ENCODE results near the gene ETV6.
A peak's percentile ranks its signal among the peaks of the same experiment; 100 is the strongest.

Gene ETV6

GRCh38 chr12:11763760-11764520, 114.5 kb downstream of the ETV6 start:
- in situ Hi-C loops (cut with HindIII; ENCODE audit: low pct_ligation_motif_present, low sequenced_read_pairs), result no loop called here
- Histone ChIP-seq H3K36me3 (replicated peaks) (no peaks in the 10 kb centered on the region), H3K27me3 (replicated peaks) (no peaks in the 10 kb centered on the region), H3K27ac (peak overlapping the region; percentile 71), H3K4me3 (ENCODE audit: low read depth, low read length) (no peak overlapping the region)
- TF ChIP-seq, protein P1, sequence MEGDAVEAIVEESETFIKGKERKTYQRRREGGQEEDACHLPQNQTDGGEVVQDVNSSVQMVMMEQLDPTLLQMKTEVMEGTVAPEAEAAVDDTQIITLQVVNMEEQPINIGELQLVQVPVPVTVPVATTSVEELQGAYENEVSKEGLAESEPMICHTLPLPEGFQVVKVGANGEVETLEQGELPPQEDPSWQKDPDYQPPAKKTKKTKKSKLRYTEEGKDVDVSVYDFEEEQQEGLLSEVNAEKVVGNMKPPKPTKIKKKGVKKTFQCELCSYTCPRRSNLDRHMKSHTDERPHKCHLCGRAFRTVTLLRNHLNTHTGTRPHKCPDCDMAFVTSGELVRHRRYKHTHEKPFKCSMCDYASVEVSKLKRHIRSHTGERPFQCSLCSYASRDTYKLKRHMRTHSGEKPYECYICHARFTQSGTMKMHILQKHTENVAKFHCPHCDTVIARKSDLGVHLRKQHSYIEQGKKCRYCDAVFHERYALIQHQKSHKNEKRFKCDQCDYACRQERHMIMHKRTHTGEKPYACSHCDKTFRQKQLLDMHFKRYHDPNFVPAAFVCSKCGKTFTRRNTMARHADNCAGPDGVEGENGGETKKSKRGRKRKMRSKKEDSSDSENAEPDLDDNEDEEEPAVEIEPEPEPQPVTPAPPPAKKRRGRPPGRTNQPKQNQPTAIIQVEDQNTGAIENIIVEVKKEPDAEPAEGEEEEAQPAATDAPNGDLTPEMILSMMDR (IDR thresholded peaks at IDR 0.05; ENCODE audit: low read depth, low read length, missing control alignments), result no peak
- DNase-seq, result peak; percentile 77

GRCh38 chr12:11764837-11765236, 115.4 kb downstream of the ETV6 start:
- TF ChIP-seq, protein P1 (IDR thresholded peaks at IDR 0.05; ENCODE audit: low read depth, low read length, missing control alignments), result no peak
- Histone ChIP-seq H3K27ac (no peak overlapping the region), H3K4me3 (ENCODE audit: low read depth, low read length) (no peak overlapping the region), H3K27me3 (replicated peaks) (no peaks in the 10 kb centered on the region), H3K36me3 (replicated peaks) (no peaks in the 10 kb centered on the region)
- in situ Hi-C loops (cut with HindIII; ENCODE audit: low pct_ligation_motif_present, low sequenced_read_pairs), result no loop called here
- no peak for DNase-seq

GRCh38 chr12:11765421-11765816, 115.9 kb downstream of the ETV6 start:
- in situ Hi-C loops (cut with HindIII; ENCODE audit: low pct_ligation_motif_present, low sequenced_read_pairs), result no loop called here
- no peak overlapping the region for H3K4me3 ChIP-seq (ENCODE audit: low read depth, low read length)
- H3K27me3 ChIP-seq (replicated peaks), result no peaks in the 10 kb centered on the region
- TF ChIP-seq, protein P1 (IDR thresholded peaks at IDR 0.05; ENCODE audit: low read depth, low read length, missing control alignments), result no peak
- no peak for DNase-seq
- H3K36me3 ChIP-seq (replicated peaks), result no peaks in the 10 kb centered on the region
- H3K27ac ChIP-seq, result no peak overlapping the region

DNA sequence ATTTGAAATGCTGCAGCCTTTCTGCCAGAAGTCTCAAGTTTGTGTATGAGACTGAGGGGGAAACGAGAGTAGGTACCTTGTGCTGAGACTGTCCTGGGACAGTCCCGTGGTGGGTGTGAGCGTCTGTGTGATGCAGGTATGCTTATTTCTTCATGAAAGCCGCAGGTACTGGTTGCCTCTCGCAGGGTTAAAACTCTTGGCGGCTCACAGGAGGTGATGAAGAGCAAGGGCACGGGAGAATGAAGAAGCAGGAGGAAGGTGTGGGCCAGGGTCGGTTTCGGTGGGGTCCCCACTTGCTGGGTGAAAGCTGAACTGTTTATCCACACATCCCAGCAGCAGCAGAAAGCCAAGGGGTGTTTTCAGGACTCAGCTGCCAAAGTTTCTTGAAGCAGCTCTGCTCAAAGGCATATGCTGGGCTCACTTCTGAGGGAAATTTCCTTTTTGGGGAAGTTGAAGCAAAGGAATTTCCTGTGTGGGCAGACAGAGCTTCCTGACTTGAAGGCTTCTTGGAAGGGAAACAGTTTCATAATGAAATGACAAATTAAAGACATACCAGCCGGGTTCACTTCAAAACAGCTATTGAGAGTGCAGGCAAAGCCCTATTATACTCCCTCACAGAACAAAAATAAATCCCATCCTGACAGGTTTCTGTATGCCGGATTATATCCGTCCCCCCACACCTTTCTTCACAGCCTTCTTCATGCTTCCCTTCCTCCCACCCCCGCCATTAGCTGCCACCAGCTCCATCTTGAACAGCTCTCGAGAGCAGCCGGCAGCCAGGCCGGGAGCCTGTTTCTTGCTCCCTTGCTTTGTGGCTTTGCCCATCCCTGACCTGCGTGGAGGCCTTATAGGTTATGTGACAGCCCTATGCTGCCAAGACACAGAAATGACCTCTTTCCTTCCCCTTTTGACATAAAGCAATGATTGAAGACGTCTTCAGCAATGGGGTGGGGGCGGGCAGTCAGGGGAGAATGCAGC, 116.6 kb downstream of the ETV6 start:
- Histone ChIP-seq H3K36me3 (replicated peaks) (no peaks in the 10 kb centered on the region), H3K27ac (peak overlapping the region; percentile 36), H3K4me3 (ENCODE audit: low read depth, low read length) (no peak overlapping the region), H3K27me3 (replicated peaks) (no peaks in the 10 kb centered on the region)
- TF ChIP-seq, protein P1 (IDR thresholded peaks at IDR 0.05; ENCODE audit: low read depth, low read length, missing control alignments), result no peak
- in situ Hi-C loops (cut with HindIII; ENCODE audit: low pct_ligation_motif_present, low sequenced_read_pairs), result no loop called here
- no peak for DNase-seq

DNA sequence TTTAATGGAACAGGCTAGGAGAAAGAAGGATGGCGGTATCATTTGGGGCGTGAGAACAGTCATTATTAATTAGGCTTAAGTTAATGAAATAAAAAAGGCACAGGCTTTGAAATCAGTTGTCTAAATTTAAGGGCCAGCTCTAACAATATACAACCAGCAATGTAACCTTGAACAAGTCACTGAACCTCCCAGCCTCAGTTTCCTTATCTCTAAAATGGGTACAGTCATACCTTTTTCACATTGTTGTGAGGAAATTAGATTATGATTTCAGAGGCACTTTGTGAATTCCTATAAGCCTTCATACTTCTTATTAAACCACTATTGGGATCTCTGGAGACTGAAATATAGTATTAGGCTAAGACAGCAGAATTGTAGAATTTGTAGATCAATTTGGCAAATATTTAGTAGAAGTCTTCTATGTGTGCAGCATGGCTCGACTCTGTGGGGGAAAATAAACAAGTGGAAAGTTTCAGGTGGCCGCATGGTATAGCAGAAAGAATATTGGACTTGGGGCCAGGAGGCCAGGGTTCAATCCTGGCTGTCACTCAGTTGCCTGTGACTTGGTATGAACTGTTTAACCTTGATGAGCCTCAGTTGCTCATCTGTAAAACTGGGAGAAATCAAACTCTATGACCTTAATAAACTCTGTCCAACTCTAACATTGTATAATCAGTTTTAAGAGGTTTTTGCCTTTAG, 117.7 kb downstream of the ETV6 start:
- TF ChIP-seq, protein P1 (IDR thresholded peaks at IDR 0.05; ENCODE audit: low read depth, low read length, missing control alignments), result no peak
- no peaks in the 10 kb centered on the region for H3K27me3 ChIP-seq (replicated peaks)
- in situ Hi-C loops (cut with HindIII; ENCODE audit: low pct_ligation_motif_present, low sequenced_read_pairs), result no loop called here
- no peak for DNase-seq
- no peaks in the 10 kb centered on the region for H3K36me3 ChIP-seq (replicated peaks)
- no peak overlapping the region for H3K27ac ChIP-seq
- H3K4me3 ChIP-seq (ENCODE audit: low read depth, low read length), result no peak overlapping the region

Measured in brain microvascular endothelial cell (primary cell).